GM12878 (cell line): ENCODE results near the gene CLCNKB. TPM values are rescaled to one million over a fixed set of nuclear protein-coding genes. Genes with fewer than 3 reads are reported as not detected.

Experiments used
- ATAC-seq: fragments of 200-7000 bp; cut with Tn5 transposase; 3 replicates; pipeline ENCODE4 v1.9.1; 2020; ENCODE audit warnings: mild to moderate bottlenecking, moderate library complexity
- BruUV-seq: library from RNA; stranded (reverse); fragments of 400-500 nt; replicated peaks from 2 replicates; lab custom pipeline; 2021; lab: Mats Ljungman, UMichigan
- CTCF ChIA-PET: fragments of 300-600 bp; sonication (Branson Sonifier 250); formaldehyde crosslinking; extraction: SDS; loops from one replicate; lab custom pipeline; 2021; ENCODE audit warnings: inconsistent platforms; lab: Yijun Ruan, JAX
- POLR2A ChIA-PET: fragments of 350-600 bp; formaldehyde crosslinking; extraction: SDS; loops from one replicate; lab custom pipeline; 2021; ENCODE audit warnings: inconsistent platforms; lab: Charles Lee
- RAD21 ChIA-PET: fragments of 300-600 bp; sonication (Branson Sonifier 250); formaldehyde crosslinking; loops from one replicate; lab custom pipeline; 2023; ENCODE audit warnings: antibody characterized with exemption; ENCODE audit not compliant: unreplicated experiment; lab: Charles Lee
- SMC1A ChIA-PET: fragments of 300-600 bp; sonication (Branson Sonifier 250); formaldehyde crosslinking; loops from one replicate; lab custom pipeline; 2023; ENCODE audit not compliant: unreplicated experiment, uncharacterized antibody; lab: Charles Lee
- DNase-seq: peaks from one replicate; pipeline ENCODE4 v3.0.0-alpha.2; 2011; ENCODE audit warnings: low read depth, low spot score
- FAIRE-seq: peaks from 3 replicates; lab custom pipeline; 2011; peaks lifted over from hg19 to GRCh38; lab: Jason Lieb, UNC
- H2AFZ ChIP-seq: 2 replicates; pipeline ENCODE4 v1.6.0; 2011; ENCODE audit warnings: low read depth, low read length, control low read depth; ENCODE audit not compliant: control insufficient read depth
- H3K27ac ChIP-seq: 2 replicates; pipeline ENCODE4 v1.5.1; 2011; ENCODE audit warnings: control low read depth; ENCODE audit not compliant: control insufficient read depth, insufficient read depth
- H3K27me3 ChIP-seq, 2 experiments: replicated peaks in 1 of 2; 2 replicates each; pipeline versions ENCODE4 v1.6.0 to v1.6.1; 2011; ENCODE audit warnings: low read length in 1 of 2; ENCODE audit not compliant: control insufficient read depth in 2 of 2, insufficient read depth in 2 of 2
- H3K36me3 ChIP-seq, 2 experiments: 2 replicates each; pipeline ENCODE4 v1.5.1; 2011; ENCODE audit warnings: low read length in 1 of 2; ENCODE audit not compliant: control insufficient read depth in 2 of 2, insufficient read depth in 2 of 2
- H3K4me1 ChIP-seq: 2 replicates; pipeline ENCODE4 v1.6.1; 2011; ENCODE audit warnings: mild to moderate bottlenecking, low read length, moderate library complexity, mixed read lengths; ENCODE audit not compliant: control insufficient read depth, insufficient read depth
- H3K4me2 ChIP-seq: 2 replicates; pipeline ENCODE4 v1.6.0; 2011; ENCODE audit warnings: control low read depth; ENCODE audit not compliant: control insufficient read depth, insufficient read depth
- H3K4me3 ChIP-seq: fragments of 200-600 bp; sonication (generic); 2 replicates; pipeline ENCODE4 v1.5.1; 2016
- H3K79me2 ChIP-seq: 2 replicates; pipeline ENCODE4 v1.6.0; 2011; ENCODE audit warnings: low read length; ENCODE audit not compliant: control insufficient read depth, insufficient read depth
- H3K9ac ChIP-seq: 2 replicates; pipeline ENCODE4 v1.8.0; 2011; ENCODE audit warnings: low read length, control low read depth, mixed read lengths; ENCODE audit not compliant: control insufficient read depth, insufficient read depth
- H3K9me3 ChIP-seq: replicated peaks from 3 replicates; pipeline ENCODE4 v1.5.1; 2011; ENCODE audit warnings: mild to moderate bottlenecking, low read length; ENCODE audit not compliant: control insufficient read depth, insufficient read depth
- H4K20me1 ChIP-seq: 2 replicates; pipeline ENCODE4 v1.6.0; 2011; ENCODE audit not compliant: control insufficient read depth, insufficient read depth
- ATF3 ChIP-seq: IDR thresholded peaks from 2 replicates; pipeline ENCODE4 v1.6.1; 2011; ENCODE audit warnings: low read depth, mild to moderate bottlenecking, low read length, moderate library complexity, borderline replicate concordance; ENCODE audit errors: extremely low read depth
- BHLHE40 ChIP-seq, 2 experiments: fragments of 450-650 bp in 1 of 2; IDR thresholded peaks; 2 replicates each; pipeline ENCODE4 v1.6.1; 2011 to 2017; ENCODE audit warnings: low read depth in 2 of 2, borderline replicate concordance in 1 of 2, improper control_type of control experiment in 1 of 2, low read length in 1 of 2, mild to moderate bottlenecking in 1 of 2
- CREB1 ChIP-seq: IDR thresholded peaks from 2 replicates; pipeline ENCODE4 v1.6.1; 2012; ENCODE audit warnings: low read depth, mild to moderate bottlenecking, inconsistent platforms
- DPF2 ChIP-seq: fragments of 450-650 bp; IDR thresholded peaks from 2 replicates; pipeline ENCODE4 v1.6.1; 2017; ENCODE audit warnings: mild to moderate bottlenecking
- KDM1A ChIP-seq: fragments of 200-600 bp; sonication (generic); IDR thresholded peaks from 2 replicates; pipeline ENCODE4 v1.6.1; 2016; ENCODE audit warnings: borderline replicate concordance
- MYB ChIP-seq: fragments of 150-350 bp; IDR thresholded peaks from 2 replicates; pipeline ENCODE4 v1.6.1; 2014; ENCODE audit warnings: mild to moderate bottlenecking, low read depth, low read length, borderline replicate concordance
- NR2C2 ChIP-seq: IDR thresholded peaks from 2 replicates; pipeline ENCODE4 v1.6.1; 2011; ENCODE audit warnings: borderline replicate concordance, low read depth; ENCODE audit not compliant: control insufficient read depth, insufficient read length
- POLR2AphosphoS2 ChIP-seq: IDR thresholded peaks from 2 replicates; pipeline ENCODE4 v1.6.1; 2011; ENCODE audit warnings: low read depth, mild to moderate bottlenecking, low read length, improper control_type of control experiment, moderate library complexity
- TAF1 ChIP-seq: IDR thresholded peaks from 2 replicates; pipeline ENCODE4 v1.6.1; 2011; ENCODE audit warnings: mild to moderate bottlenecking, low read depth, low read length, borderline replicate concordance
- TCF12 ChIP-seq: IDR thresholded peaks from 2 replicates; pipeline ENCODE4 v1.6.1; 2011; ENCODE audit warnings: low read depth, mild to moderate bottlenecking, low read length
- TCF7 ChIP-seq: IDR thresholded peaks from 2 replicates; pipeline ENCODE4 v1.6.1; 2014; ENCODE audit warnings: antibody characterized with exemption, borderline replicate concordance
- ZBED1 ChIP-seq: IDR thresholded peaks from 2 replicates; pipeline ENCODE4 v1.6.1; 2016; ENCODE audit warnings: borderline replicate concordance
- ZNF207 ChIP-seq: fragments of 450-650 bp; IDR thresholded peaks from 2 replicates; pipeline ENCODE4 v1.6.1; 2014; ENCODE audit warnings: antibody characterized with exemption, mild to moderate bottlenecking, borderline replicate concordance
- WGBS: methylation state at CpG from one replicate; pipeline ENCODE4 v1.1.6; 2016; ENCODE audit warnings: low lambda C conversion rate; ENCODE audit not compliant: insufficient replicate concordance, insufficient coverage; ENCODE audit errors: missing lambda C conversion rate; 5-methylcytosine and 5-hydroxymethylcytosine counted together
- in situ Hi-C: fragments of 300-500 bp; cut with MboI; formaldehyde crosslinking; loops from 9 replicates; pipeline ENCODE4 v1.14.3; 2018; ENCODE audit warnings: mixed read lengths
- intact Hi-C: fragments of 100-400 bp; cut with micrococcal nuclease; formaldehyde crosslinking; loops from one replicate; pipeline ENCODE4 v1.14.2; 2022; ENCODE audit not compliant: unreplicated experiment
- polyA plus RNA-seq, 11 experiments: library from polyadenylated mRNA; depleted of rRNA in 4 of 11; unstranded in 6 of 11; stranded (reverse) in 5 of 11; fragments of >200 nt; fragmentation: Nextera tagmentation in 4 of 11; fragmentation: Illumina TruSeq in 1 of 11; extraction: Ambion mirVana in 4 of 11; extraction: Trizol in 1 of 11; gene quantifications; 1 replicate in 1 of 11; 2 replicates in 10 of 11; pipeline versions ENCODE4 v1.2.1 to v1.2.3, GENCODE V29; 2011 to 2016; ENCODE audit warnings: inconsistent platforms in 2 of 11, missing spikeins in 2 of 11, low read depth in 1 of 11
- total RNA-seq, 4 experiments: library from RNA; depleted of rRNA in 3 of 4; stranded (reverse); fragments of >200 nt in 3 of 4; fragmentation: Illumina TruSeq in 1 of 4; extraction: Trizol in 1 of 4; gene quantifications; 2 replicates each; pipeline versions ENCODE4 v1.2.1 to v1.2.3, GENCODE V29; 2013 to 2021

The CLCNKB gene
- total and polyA plus RNA-seq, 10 of the 15 experiments (the other 5 are each of a cell fraction or from before 2014, with no cell fraction given): 0.05 TPM; not detected in 9

DNA sequence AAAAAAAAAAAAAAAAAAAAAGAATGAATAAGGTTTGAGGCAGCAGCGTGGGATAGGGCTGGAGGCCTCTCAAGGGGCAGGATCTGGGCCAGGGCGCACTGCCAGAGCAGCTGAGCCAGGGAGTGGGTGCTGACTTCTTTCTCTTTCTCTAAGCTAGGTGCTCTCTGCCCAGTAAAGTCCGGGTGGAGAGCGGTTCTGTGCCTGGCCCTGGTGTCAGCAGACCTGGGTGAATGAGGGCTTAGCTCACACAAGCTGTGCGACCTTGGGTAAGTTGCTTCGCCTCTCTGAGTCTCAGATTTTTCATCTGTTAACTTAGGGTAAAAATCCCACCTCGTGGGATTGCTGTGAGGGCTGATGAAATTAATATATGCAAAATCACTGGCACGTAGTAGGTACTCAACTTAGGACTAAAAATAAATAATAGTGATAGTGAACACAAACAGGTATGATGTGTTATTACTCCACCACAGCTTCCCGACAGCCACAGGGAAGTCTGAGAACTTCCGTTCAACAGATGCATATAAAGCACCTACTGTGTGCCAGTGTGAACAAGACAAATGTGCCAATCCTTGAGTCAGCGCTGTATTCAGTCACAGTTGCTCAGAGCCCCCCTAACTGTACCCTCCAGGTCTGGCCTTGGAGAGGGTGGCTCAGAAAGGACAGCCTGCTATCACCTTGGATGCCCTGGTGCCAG, 31.9 kb downstream of the CLCNKB start:
- Histone ChIP-seq H3K27me3 (peaks cover 1 to 3% of the 10 kb centered on the region in 2 experiments; a peak in 2 of 4 replicates), H3K36me3 (no peaks in the 10 kb centered on the region), H3K9ac (no peak overlapping the region), H3K4me2 (no peak overlapping the region), H3K79me2 (no peaks in the 10 kb centered on the region), H3K4me1 (peaks cover 8% of the 10 kb centered on the region), H3K4me3 (no peak overlapping the region), H2AFZ (no peak overlapping the region), H3K9me3 (no peaks in the 10 kb centered on the region), H4K20me1 (no peaks in the 10 kb centered on the region), H3K27ac (no peak overlapping the region)
- TF ChIP-seq TCF12: no peak
- TF ChIP-seq KDM1A: no peak
- TF ChIP-seq DPF2: peak; percentile 72
- RAD21 ChIA-PET: interaction anchor here (0.7 to 1.0 kb wide), 2 partner anchors 111 to 215 kb away, joined by 4 to 5 read pairs; no protein-coding TSS in a partner anchor
- in situ Hi-C loops (loop anchor here (5.0 kb wide), 2 partner anchors 167 to 287 kb away; no protein-coding TSS in a partner anchor), intact Hi-C loops (no loop called here)
- SMC1A ChIA-PET: interaction anchor here (0.9 kb wide), 1 partner anchor 260 kb away, joined by 3 read pairs; no protein-coding TSS in a partner anchor
- POLR2A ChIA-PET: interaction anchor here (0.6 to 0.7 kb wide), 2 partner anchors 270 to 453 kb away, joined by 3 to 7 read pairs; no protein-coding TSS in a partner anchor
- BruUV-seq: no TSS peak
- no peak for FAIRE-seq
- DNase-seq: no peak
- ATAC-seq: no peak
- 37% methylated on average over 11 of the region's 11 CpGs for WGBS
- CTCF ChIA-PET: interaction anchor here (0.7 to 2.1 kb wide), 5 partner anchors 108 to 510 kb away, joined by 3 to 5 read pairs (median 4); no protein-coding TSS in a partner anchor

GRCh38 chr1:16076031-16076864, 32.7 kb downstream of the CLCNKB start:
- ChIA-PET POLR2A (no interaction called here), SMC1A (interaction anchor here (0.9 kb wide), 1 partner anchor 261 kb away, joined by 3 read pairs; no protein-coding TSS in a partner anchor), RAD21 (no interaction called here), CTCF (interaction anchor here (0.7 to 2.1 kb wide), 4 partner anchors 107 to 511 kb away, joined by 3 to 5 read pairs (median 4); no protein-coding TSS in a partner anchor)
- Histone ChIP-seq H4K20me1 (no peaks in the 10 kb centered on the region), H3K4me1 (peaks cover 8% of the 10 kb centered on the region), H3K79me2 (no peaks in the 10 kb centered on the region), H3K27ac (no peak overlapping the region), H3K4me3 (no peak overlapping the region), H3K27me3 (peaks cover 1 to 3% of the 10 kb centered on the region in 2 experiments; a peak in 2 of 4 replicates), H3K9me3 (no peaks in the 10 kb centered on the region), H3K9ac (no peak overlapping the region), H3K36me3 (no peaks in the 10 kb centered on the region), H2AFZ (no peak overlapping the region), H3K4me2 (no peak overlapping the region)
- DNase-seq (no peak), FAIRE-seq (no peak), ATAC-seq (no peak)
- WGBS: 39% methylated on average over 14 of the region's 14 CpGs
- in situ Hi-C loops (loop anchor here (5.0 kb wide), 2 partner anchors 166 to 286 kb away; no protein-coding TSS in a partner anchor), intact Hi-C loops (no loop called here)
- no TSS peak for BruUV-seq
- TF ChIP-seq BHLHE40 (IDR thresholded peaks at IDR 0.05; ENCODE audit: borderline replicate concordance in 1 of 2, low read depth in 2 of 2, low read length in 1 of 2) (no peak), TCF7 (no peak), POLR2AphosphoS2 (no peak), TAF1 (no peak), ATF3 (no peak), MYB (no peak), ZBED1 (no peak), CREB1 (no peak), ZNF207 (no peak), NR2C2 (no peak)
